ENCODE measurements around the gene DFFA. TPM values are rescaled to one million over a fixed set of nuclear protein-coding genes. Genes with fewer than 3 reads are reported as not detected.
A peak's percentile ranks its signal among the peaks of the same experiment; 100 is the strongest.

Gene DFFA
- total and polyA plus RNA-seq, 2 donors (not counting 3 experiments of a cell fraction or from before 2014, with no cell fraction given): 30.0 to 44.5 TPM

- Histone ChIP-seq H3K9me3 (replicated peaks; ENCODE audit: control insufficient read depth, insufficient read depth, low read length) (no peaks in the 10 kb centered on the region), H3K27me3 (ENCODE audit: control insufficient read depth in 2 of 2, insufficient read depth in 2 of 2, low read length in 2 of 2) (no peaks in the 10 kb centered on the region), H3K79me2 (ENCODE audit: control insufficient read depth, insufficient read depth, low read length) (no peaks in the 10 kb centered on the region), H2AFZ (ENCODE audit: low read depth, low read length) (no peak overlapping the region), H3K4me3 (replicated peaks in 1 of 3; ENCODE audit: insufficient read depth in 1 of 3, low read depth in 1 of 3, low read length in 3 of 3) (no peak overlapping the region), H3K27ac (ENCODE audit: insufficient read depth, low read depth, low read length) (no peak overlapping the region), H3K9me1 (replicated peaks; ENCODE audit: control insufficient read depth, extremely low read depth, insufficient read depth, low read length) (no peaks in the 10 kb centered on the region), H4K20me1 (replicated peaks; ENCODE audit: control insufficient read depth, extremely low read depth, insufficient read depth, low read length) (no peaks in the 10 kb centered on the region), H3K9ac (replicated peaks; ENCODE audit: extremely low read depth, insufficient read depth, low read length) (no peak overlapping the region), H3K4me2 (ENCODE audit: insufficient read depth, low read length) (peak overlapping the region; percentile 8), H3K4me1 (ENCODE audit: control insufficient read depth, extremely low read depth, insufficient read depth, low read length) (peaks cover 20% of the 10 kb centered on the region), H3K36me3 (ENCODE audit: control insufficient read depth in 2 of 2, extremely low read depth in 1 of 2, insufficient read depth in 2 of 2, low read length in 2 of 2) (peaks cover 3 to 17% of the 10 kb centered on the region in 2 experiments)
- intact Hi-C loops (cut with micrococcal nuclease) (loop anchor here (1.0 kb wide), 1 partner anchor 13 kb away; the partner anchor contains the start of gene DFFA), dilution Hi-C loops (cut with MboI; ENCODE audit: extremely low pct_ligation_motif_present, low sequenced_read_pairs) (no loop called here)
- POLR2A ChIA-PET: no interaction called here
- BruUV-seq (replicated peaks): no TSS peak
- peak; percentile 56 for DNase-seq (ENCODE audit: low read depth, low spot score)
- TF ChIP-seq POLR2A (IDR thresholded peaks at IDR 0.05; ENCODE audit: low read depth, low read length): no peak
- TF ChIP-seq JUN (IDR thresholded peaks at IDR 0.05; ENCODE audit: borderline replicate concordance, insufficient read depth, insufficient read length, low read depth): peak; percentile 70
- peak; percentile 72 for TF ChIP-seq FOS (IDR thresholded peaks at IDR 0.05; ENCODE audit: borderline replicate concordance, insufficient read depth, low read length)
- peak; percentile 94 for FAIRE-seq
- CTCF ChIA-PET: interaction anchor here (1.7 kb wide), 1 partner anchor 34 kb away, joined by 6 read pairs; no protein-coding TSS in a partner anchor
Measured at GRCh38 chr1:10459184-10459583, 13.1 kb downstream of the DFFA start.

- Histone ChIP-seq H3K9ac (replicated peaks; ENCODE audit: extremely low read depth, insufficient read depth, low read length) (no peak overlapping the region), H3K9me1 (replicated peaks; ENCODE audit: control insufficient read depth, extremely low read depth, insufficient read depth, low read length) (no peaks in the 10 kb centered on the region), H3K4me3 (replicated peaks in 1 of 3; ENCODE audit: insufficient read depth in 1 of 3, low read depth in 1 of 3, low read length in 3 of 3) (no peak overlapping the region), H3K79me2 (ENCODE audit: control insufficient read depth, insufficient read depth, low read length) (no peaks in the 10 kb centered on the region), H3K27ac (ENCODE audit: insufficient read depth, low read depth, low read length) (peak overlapping the region; percentile 8), H4K20me1 (replicated peaks; ENCODE audit: control insufficient read depth, extremely low read depth, insufficient read depth, low read length) (no peaks in the 10 kb centered on the region), H3K36me3 (ENCODE audit: control insufficient read depth in 2 of 2, extremely low read depth in 1 of 2, insufficient read depth in 2 of 2, low read length in 2 of 2) (peaks cover 0 to 11% of the 10 kb centered on the region in 2 experiments), H3K4me2 (ENCODE audit: insufficient read depth, low read length) (peak overlapping the region; percentile 7), H2AFZ (ENCODE audit: low read depth, low read length) (no peak overlapping the region), H3K9me3 (replicated peaks; ENCODE audit: control insufficient read depth, insufficient read depth, low read length) (no peaks in the 10 kb centered on the region), H3K4me1 (ENCODE audit: control insufficient read depth, extremely low read depth, insufficient read depth, low read length) (peaks cover 20% of the 10 kb centered on the region), H3K27me3 (ENCODE audit: control insufficient read depth in 2 of 2, insufficient read depth in 2 of 2, low read length in 2 of 2) (no peaks in the 10 kb centered on the region)
- TF ChIP-seq FOS (IDR thresholded peaks at IDR 0.05; ENCODE audit: borderline replicate concordance, insufficient read depth, low read length) (no peak), JUN (IDR thresholded peaks at IDR 0.05; ENCODE audit: borderline replicate concordance, insufficient read depth, insufficient read length, low read depth) (no peak), POLR2AphosphoS5 (IDR thresholded peaks at IDR 0.05; ENCODE audit: insufficient read depth, low read depth, low read length) (no peak), MAX (IDR thresholded peaks at IDR 0.05; ENCODE audit: insufficient read depth, insufficient read length) (no peak), MYC (IDR thresholded peaks at IDR 0.05; ENCODE audit: low read depth, low read length) (no peak), POLR2A (IDR thresholded peaks at IDR 0.05; ENCODE audit: low read depth, low read length) (no peak), CTCF (IDR thresholded peaks at IDR 0.05; ENCODE audit: extremely low read depth in 1 of 2, insufficient read depth in 1 of 2, low read depth in 1 of 2, low read length in 2 of 2) (no peak), EZH2 (IDR thresholded peaks at IDR 0.05; ENCODE audit: borderline replicate concordance, low read depth, low read length, severe bottlenecking) (no peak), GATA2 (IDR thresholded peaks at IDR 0.05; ENCODE audit: insufficient read depth, insufficient read length, low read depth, low read length) (no peak)
- intact Hi-C loops (cut with micrococcal nuclease): no loop called here
- POLR2A ChIA-PET: no interaction called here
- DNase-seq (ENCODE audit: low read depth, low spot score) (no peak), FAIRE-seq (peak; percentile 12)
- BruUV-seq (replicated peaks): no TSS peak
- dilution Hi-C loops (cut with MboI; ENCODE audit: extremely low pct_ligation_motif_present, low sequenced_read_pairs): no loop called here
- CTCF ChIA-PET: interaction anchor here (0.8 to 1.6 kb wide), 5 partner anchors 15 to 409 kb away, joined by 3 to 20 read pairs (median 5); partner anchors contain the start of gene CENPS
Measured at GRCh38 chr1:10457875-10458274, 14.5 kb downstream of the DFFA start.
